IPS DF 6.9 (cell line): ENCODE data around the gene PNPLA5.

ENCODE experiments used
- DNase-seq: peaks from one replicate; pipeline ENCODE4 v3.0.0-alpha.2; 2013; ENCODE audit warnings: low read depth, low spot score
- H3K27ac ChIP-seq: one replicate; pipeline ENCODE4 v1.5.1; 2013; ENCODE audit warnings: low read length, control low read depth
- H3K27me3 ChIP-seq: 2 replicates; pipeline ENCODE4 v1.6.1; 2013; ENCODE audit warnings: mild to moderate bottlenecking, low read length; ENCODE audit not compliant: control insufficient read depth, insufficient read depth
- H3K36me3 ChIP-seq: 2 replicates; pipeline ENCODE4 v1.6.1; 2013; ENCODE audit warnings: low read length; ENCODE audit not compliant: control insufficient read depth, insufficient read depth
- H3K4me1 ChIP-seq: 2 replicates; pipeline ENCODE4 v1.6.1; 2013; ENCODE audit warnings: low read length; ENCODE audit not compliant: control insufficient read depth, insufficient read depth
- H3K4me3 ChIP-seq: 2 replicates; pipeline ENCODE4 v1.5.1; 2013; ENCODE audit warnings: mild to moderate bottlenecking, low read length
- H3K9me3 ChIP-seq: 2 replicates; pipeline ENCODE4 v1.6.1; 2013; ENCODE audit warnings: low read length, inconsistent platforms; ENCODE audit not compliant: control insufficient read depth, insufficient read depth
- WGBS: extraction: QIAGEN DNeasy Blood & Tissue Kit; methylation state at CpG from one replicate; pipeline ENCODE4 v1.1.7; 2013; ENCODE audit warnings: mixed read lengths, missing lambda C conversion rate; ENCODE audit not compliant: insufficient read length, insufficient coverage; 5-methylcytosine and 5-hydroxymethylcytosine counted together

The PNPLA5 gene

DNA sequence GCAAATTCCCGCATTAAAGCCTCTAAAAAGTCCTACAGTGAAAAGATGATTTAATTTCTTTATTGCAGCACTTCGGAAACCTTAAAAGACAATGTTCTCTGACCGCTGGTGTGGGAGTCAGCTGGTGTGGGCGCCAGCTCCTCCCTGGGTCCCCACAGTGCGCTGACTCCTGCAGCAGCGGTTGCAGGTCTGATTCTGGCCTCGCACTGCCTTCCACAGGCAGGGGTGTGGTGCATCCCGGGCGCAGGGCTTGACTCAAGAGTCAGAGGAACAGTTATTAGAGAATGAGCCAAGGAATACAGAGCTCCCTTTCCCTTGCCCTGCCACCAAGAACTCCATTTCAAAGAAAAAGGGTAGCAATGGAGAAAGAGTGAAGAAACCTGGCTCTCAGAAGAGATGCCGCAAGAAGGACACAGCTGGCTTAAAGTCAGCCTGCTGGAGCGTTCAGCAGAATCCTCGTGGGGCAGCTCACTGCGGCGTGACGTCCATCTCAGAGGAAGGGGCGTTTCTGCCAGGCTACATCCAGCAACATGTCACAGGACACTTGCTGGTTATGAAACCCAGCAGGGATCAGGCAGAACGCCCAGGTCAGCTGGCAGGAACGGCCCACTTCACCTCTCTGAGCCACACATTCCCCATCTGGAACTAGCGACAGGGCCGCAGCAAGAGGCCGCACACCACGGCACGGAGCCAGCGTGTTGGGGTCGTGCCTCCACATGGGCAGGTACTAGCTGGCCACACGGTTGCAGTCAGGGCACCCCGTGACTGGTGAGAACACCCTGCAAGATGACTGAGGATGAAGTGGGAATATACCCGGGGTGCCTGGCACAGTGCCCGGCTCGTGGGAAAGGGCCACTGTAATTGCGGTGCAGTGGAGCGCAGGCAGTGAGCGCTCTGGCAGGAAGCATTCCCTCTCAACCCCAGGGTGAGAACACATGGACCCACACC lies 61.6 kb downstream of the PNPLA5 start:
- no peak for DNase-seq
- no peaks in the 10 kb centered on the region for H3K9me3 ChIP-seq
- H3K27me3 ChIP-seq = no peaks in the 10 kb centered on the region
- no CpG with 5 or more reads among the region's 33 CpGs for WGBS
- H3K36me3 ChIP-seq = peaks cover 3% of the 10 kb centered on the region; the same call in 1 of the 2 replicates
- no peak overlapping the region for H3K4me3 ChIP-seq
- no peaks in the 10 kb centered on the region for H3K4me1 ChIP-seq
- no peak overlapping the region for H3K27ac ChIP-seq
